GM18498 (cell line): ENCODE results near the gene GPC5.

Experiments used
- ATAC-seq: cut with Tn5 transposase; IDR thresholded peaks from one replicate; pipeline ENCODE4 v1.9.1; 2021; ENCODE audit warnings: mild to moderate bottlenecking, moderate library complexity; ENCODE audit not compliant: unreplicated experiment

GPC5 gene

DNA sequence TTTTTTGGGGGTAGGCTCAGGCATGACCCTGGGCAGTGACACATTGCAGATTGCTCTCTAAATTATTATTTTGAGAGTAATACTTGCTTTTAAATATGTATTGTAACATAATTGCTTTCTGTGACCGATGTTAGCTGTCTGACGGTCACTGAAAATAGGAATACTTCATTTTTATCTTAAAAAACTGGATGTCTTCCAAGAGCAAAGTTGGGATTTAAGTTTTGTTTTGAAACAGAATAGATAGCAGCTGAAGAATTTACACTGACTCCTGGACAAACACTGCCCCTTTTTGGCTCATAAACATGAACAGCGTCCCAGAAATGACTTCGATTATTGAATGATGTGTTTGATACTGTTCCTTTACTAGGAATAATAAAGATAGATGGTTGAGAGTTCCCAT, 535.9 kb downstream of the GPC5 start:
- no peak for ATAC-seq

DNA sequence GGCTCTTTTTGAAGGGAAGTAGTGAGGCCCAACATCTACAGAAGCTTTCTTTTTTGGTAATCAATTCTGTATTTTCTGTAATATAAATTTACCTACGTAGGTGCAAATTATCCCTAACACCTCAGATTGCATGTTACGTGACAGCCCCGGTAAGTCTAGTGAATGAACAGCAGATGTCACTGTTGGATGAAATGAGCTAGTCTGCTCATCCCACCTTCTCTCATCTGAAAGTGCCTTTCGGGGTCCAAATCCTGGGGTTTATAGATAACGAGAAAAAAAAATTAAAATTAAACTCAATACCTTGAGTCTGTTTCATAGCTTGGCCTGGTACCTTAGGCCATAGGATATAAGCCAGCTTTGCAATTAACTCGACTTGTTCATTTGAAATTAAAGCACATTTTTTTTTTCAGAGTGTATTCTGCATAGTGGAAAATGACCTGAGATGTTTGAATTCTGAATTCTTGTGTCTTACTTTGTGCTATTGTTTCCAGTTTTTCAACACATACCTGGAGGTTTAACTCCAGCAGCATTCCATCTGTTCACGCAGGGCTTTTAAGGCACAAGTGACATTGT, 548.2 kb downstream of the GPC5 start:
- ATAC-seq, result no peak

DNA sequence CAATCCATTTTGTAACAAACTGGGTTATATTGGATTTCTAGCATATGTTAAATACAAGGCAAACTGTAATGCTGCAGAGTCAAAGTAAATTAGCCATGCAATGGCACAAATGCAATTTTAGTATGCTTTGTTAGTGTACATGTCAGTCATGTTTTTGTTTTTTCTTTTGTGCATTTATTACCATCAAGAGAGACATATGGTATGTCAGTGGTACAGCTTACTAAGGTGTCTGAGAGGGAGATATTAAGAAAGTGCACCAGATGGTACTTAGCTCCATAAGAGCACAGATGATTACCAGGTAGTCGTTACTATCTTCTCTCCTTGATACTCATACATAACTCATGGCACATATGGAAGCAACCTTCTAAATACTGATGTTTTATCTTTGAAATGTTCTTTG, 550.3 kb downstream of the GPC5 start:
- no peak for ATAC-seq

DNA sequence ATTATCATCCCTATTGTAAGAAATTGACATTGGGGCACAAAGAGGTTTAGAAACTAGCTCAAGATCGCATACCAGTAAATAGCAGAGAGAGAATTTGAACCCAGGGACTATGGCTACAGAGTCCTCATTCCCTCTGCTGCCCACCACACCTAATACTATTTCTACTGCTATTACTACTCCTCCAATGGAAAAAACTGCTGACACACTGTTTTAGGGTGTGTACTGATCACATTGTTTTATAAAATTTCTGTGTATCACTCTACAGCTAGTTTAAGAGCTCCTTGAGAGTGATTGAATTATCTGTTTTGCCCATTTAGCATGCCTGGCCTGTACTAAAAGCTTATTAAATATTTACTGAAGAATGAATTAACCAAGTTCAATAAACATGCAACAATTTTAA, 552.4 kb downstream of the GPC5 start:
- no peak for ATAC-seq

DNA sequence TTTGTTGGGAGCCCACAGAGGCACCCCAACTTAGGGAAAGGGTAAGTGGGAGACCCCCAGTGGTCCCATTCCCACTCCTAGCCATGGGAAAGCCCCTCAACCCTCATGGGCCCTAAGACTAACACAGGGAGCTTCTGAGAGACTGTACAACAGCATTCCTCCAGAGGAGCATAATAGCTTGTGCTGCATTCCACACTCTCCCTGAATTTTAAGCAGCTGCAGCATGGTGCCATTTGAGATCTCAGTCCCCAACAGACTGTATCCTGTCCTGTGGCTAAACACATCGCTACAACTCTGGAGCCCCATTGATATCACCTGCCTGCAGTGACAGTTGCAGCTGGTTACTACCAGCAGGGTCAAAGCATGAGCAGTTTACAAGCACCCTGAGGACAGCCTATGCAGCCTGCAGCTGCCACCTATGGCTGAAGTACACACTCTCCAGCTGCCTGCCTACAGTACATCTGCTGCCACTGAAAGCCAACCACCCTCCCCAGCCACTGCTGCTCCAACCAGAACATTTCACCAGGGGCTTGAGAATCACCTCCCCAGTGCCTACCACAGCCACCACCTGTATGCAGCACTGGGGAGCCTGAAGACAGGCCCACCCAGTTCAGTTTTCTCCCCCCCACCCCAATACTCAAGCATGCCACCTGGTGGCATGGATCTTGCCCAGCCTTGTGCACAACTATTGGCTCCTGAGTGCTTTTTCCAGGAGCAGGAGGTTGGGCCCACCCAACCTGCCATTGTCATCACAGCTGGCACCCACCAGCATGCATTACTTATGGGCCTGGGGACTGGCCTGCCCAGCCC, 557.3 kb downstream of the GPC5 start:
- ATAC-seq, result no peak

DNA sequence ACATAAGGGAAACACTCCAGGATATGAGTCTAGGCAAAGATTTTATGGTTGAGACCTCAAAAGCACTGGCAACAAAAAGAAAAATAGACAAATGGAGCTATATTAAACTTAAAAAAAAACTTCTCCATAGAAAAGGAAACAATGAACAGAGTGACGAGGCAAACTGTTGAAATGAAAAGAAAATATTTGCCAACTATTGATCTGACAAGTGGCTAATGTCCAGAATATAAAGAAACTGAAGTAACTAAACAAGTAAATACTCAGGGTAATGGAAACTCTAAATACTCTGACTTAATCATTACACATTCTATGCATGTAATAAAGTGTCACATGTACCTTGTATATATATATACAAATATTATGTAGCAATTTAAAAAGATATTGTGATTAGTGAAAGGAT, 562.5 kb downstream of the GPC5 start:
- ATAC-seq, result no peak

DNA sequence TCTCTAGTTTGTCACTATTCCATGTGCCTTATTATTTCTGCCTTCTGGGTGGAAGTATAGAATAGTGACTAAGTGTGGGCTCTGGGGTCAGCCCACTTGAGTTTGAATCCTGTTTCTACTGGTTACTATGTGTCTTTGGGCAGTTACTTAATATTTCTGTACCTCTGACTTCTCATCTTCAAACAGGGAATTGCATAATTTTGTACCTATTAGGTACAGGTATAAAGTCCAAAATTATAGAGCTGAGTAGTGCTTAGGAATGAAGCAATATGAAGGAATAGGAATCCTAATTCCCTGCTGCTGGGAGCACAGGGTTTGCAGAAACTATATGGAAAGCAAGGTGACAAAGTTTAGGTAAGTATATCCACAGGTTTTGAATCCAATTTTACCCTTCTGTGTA, 564.5 kb downstream of the GPC5 start:
- no peak for ATAC-seq

DNA sequence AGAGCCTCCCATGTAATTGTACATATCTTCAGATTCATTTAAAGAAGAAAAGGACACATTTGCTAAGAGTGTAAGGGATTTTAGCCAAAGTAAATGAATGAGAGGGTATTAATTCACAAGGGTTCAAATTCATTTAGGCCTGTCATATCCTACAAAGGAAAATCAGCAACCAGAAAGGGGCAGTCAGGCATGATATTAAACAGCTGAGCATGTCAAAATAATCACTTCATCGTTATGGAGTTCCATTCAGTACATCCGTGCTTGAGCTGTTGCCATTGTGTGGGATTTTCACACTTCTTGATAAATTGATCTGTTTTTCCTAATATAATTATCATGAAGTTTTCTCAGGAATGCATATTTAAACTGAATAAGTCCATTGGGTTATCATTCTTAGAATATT, 567.1 kb downstream of the GPC5 start:
- ATAC-seq, result no peak

DNA sequence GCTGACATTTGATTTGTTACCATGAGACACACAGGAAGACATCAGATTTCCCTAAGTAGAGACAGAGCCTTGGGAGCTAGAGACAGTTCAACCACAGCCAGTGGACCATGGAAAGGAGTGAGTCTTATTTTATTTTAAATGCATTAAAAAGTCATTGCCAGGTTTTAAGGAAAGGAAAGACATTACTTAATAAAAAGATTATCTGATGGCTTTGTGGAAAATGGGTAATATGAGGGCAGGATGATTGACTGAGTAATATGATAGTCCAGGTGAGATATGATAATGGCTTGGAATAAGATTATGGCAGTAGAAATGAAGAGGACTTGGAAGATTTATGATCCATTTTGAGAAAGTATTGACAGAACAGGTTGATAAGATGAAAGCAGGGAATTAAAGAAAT, 580.1 kb downstream of the GPC5 start:
- no peak for ATAC-seq

DNA sequence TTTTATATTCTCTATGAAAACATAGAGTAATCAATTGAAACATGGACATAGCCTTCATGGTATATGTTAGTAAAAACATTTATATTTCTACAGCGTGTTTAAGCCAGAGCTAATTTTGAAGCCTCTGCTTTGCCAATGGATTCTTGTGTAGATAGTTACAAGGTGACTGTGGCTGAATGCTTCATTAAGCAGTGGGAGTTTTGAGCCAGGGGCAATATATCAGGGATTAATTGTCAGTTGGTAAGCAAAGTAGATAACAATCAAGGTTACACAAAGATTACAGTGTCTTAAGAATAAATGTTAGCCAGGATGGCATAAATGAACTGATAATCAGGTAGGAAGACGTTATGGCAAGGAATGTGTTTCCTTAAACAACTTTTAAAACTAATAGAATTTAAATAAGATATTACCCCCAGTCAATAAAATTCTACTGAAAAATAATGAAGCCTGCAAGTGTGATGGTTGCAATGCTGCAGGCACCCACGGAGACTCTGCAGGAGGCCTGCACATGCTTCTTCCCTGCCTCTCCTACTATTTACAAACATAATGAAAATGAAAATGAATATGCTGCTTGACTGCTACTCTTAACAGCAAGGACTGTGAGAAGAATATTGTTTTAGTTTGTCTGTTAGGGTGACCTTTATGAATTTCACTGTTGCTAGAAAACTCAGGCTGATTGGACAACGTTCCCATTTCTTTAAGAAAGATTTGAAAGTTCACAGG, 588.5 kb downstream of the GPC5 start:
- ATAC-seq, result no peak

DNA sequence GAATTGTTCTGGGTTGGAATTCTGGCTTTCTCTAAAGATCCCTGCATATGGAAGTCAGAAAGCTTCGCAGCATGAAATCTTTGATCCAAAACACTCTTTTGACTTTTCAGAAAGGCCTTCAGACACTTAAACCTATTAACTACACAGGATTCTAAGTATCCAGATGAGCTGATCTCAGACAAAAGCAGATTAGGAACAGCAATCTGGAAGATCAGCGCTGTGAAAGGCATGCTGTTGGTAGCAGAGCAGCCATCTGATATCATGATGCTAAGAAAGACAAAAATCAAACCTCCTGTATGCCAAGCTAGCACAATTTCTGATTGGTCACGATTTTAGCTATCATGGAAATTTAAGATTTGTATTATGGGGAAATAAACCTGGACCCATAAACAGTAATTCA, 589.9 kb downstream of the GPC5 start:
- no peak for ATAC-seq

DNA sequence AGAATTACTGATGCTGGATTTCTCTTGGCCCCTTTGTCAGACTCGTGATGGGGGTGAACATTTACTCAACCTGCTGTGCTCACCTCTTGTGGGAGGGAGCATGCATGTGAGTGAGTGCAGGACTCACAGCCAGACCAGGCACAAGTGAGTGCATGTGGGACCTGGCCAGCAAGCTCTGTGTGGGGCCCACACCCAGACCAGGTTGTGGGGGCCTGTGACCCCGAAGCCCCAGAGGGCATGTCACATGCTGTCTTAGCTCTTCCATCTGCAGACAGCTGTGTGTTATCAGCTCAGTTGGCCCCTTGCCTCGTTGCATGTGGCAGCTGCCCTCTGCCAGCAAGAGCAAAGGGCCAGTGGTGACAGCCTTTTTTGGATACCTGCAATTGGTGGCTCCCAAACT, 614.4 kb downstream of the GPC5 start:
- no peak for ATAC-seq

DNA sequence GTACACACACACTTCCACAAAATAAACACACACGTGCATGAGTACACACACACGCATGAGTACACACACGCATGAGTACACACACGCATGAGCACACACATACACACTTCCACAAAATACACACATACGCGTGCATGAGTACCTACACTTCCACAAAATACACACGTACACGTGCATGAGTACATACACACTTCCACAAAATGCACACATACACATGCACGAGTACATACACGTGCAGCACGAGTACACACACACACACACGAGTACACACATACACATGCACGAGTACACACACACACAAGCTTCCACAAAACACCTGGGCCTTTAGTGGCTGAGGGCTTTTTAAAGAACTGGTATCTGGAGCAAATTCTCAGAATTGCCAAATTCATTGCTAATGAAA, 619.3 kb downstream of the GPC5 start:
- ATAC-seq, result no peak

DNA sequence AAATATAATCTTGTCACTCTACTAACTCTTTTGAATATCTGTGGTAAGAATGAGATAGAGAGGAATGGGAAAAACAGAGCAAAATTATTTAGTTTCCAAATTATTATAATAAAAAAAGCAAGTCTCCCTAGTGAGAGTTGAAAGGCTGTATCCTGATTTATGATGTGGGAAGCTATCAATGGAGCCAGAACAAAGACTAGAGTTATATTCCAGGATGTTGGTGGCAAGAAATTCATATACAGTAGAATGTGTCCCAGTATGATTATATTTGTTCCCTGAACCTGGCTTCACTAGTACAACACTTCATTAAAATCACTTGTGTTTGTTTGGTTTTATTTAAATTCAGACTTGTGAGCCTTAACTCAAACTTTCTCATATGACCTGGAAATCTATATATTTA, 630.3 kb downstream of the GPC5 start:
- no peak for ATAC-seq

DNA sequence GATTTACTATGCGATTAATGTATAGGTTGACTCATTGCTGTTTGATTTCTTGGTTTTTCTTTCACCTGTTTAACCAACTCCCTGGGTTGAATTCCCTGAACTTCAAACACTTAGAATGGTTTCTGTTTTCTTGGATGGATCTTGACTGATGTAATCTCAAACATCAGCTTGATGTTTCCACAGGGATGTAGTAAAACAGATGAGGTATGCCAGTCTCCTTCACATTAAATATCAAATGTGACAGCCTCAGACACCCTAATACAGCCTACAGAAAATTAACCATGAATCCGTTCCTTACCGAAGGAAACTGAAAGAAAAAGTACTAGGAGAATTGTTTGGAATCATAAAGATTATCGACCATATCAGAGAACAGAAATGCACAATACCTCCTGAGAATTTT, 631.2 kb downstream of the GPC5 start:
- ATAC-seq, result no peak

DNA sequence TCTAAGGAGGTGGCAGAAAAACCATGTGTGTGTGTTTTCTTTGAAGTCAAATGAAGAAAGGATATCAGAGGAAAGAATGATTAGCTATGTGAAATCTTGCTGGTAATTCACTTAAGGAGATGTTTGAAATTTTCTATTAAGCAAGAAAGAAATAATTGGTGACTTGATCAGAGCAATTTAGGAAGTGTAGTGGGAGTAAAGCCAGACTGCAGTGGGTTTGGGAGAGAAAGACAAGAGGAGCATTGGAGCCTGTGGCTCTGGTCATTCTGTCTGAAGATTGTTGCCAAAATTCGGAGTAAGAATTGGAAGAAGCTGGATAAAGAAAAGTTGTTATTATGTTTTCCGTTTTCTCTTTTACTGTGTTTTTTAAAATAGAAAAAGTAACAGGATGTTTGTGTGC, 640.5 kb downstream of the GPC5 start:
- ATAC-seq, result no peak

DNA sequence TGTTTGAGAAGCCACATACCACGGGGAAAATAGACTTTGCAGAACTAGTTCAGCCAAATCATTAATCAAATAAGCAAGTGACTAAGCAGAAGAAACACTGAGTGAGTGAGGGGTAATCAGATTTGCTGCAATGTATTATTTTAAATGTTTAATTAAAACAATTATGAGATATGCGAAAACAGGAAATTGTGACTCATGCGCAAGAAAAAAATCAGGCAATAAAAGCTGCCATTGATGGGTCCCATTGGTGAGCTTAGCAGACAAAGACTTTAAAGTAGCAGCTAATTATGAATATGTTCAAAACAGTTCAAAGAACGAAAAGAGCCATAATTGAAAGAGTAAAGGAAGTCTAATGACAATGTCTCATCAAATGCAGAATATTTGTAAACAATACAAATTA, 644.1 kb downstream of the GPC5 start:
- no peak for ATAC-seq

DNA sequence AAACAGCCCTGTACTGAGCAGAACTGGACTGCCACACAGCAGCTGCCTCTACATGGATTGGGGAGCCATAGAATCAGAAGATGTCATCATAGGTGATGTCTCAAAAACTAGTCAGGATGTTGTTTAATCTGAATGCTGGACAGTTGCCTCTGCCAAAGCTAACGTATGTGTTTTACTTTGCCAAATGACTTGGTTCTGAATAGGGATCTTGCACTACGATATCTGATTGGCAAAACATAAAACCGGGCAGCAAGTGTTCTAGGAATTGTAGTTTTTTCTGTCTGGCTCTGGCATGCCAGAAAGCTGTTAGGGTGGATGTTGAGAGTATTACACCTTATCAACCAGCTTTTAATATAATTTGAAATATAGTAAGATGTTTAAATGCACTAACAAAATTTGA, 645.9 kb downstream of the GPC5 start:
- ATAC-seq, result no peak

DNA sequence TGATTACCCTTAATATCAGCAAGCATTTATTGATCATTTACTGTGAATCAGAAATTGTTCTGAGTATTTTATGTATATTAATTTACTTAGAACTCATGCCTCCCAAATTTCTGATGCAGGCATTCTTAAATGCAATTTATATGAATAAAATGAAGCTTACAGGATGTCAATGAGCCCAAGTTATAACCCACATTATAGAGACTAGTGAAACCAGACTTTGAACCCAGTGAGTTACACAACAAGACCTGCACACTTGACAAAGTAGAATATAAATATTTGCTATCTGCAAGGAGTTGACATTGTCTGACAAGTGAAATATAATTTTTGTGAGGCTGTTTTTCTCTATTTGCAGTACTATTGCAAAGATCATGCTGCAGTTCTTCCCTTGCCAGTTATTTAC, 656.0 kb downstream of the GPC5 start:
- ATAC-seq, result no peak

DNA sequence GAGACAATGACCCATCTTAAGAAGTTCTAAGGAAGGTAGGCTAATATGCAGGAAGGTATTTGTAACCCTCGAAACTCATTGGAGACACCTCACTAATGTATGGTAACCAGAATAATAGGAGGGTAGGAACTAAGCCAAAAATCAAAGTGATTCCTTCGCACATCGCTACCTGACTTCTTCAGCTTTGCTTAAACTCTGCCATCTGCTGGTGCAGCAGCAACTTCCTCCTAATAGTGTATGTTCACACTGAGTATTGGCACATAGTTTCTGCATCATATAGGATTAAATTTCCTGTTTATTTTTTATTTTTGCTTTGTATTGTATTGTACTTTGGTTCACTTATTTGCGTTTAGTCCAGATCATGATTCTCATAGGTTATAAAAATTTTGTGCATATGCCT, 676.2 kb downstream of the GPC5 start:
- ATAC-seq, result no peak

DNA sequence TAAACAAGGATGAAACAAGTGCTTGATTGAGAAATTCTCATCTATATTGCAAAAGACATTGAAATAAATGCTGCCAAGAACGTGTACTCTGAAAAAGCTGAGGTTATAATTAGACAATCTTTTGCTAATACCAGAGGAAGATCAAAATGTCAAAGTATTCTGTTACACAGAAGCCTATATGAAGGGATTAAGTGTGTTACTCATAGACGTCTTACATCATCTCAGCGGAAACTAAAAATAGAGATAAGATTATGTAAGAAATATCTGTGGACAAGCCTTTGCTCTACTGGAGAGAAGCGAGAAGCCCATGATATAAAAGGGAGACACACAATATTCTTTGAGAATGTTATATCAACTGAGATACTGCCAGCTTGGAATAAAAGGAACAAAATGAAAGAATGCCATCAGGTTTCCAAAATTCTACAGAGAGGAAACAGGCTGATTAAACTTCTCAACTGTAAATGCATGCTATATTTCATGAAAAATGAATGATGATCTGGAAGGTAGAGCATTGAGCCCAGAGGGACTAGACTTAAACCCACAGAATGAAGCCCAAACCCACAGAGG, 699.0 kb downstream of the GPC5 start:
- no peak for ATAC-seq

DNA sequence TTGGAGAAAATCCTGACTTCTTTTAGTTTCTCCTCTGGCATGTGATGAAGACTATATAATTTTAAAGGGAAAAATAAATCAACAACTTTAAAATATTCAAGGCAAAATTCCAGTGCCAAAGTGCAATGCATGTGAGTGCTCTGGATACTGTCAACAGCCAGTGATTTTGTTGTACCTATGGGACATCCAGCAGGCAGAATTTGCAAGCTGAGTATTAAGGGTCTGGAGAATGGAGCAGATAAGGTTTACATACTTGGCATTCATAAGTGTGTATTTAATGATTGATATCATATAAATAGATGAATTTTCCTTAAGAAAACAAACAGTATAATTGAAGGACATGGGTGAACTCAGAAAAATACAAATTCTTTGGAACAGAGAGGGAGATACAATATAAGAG, 703.4 kb downstream of the GPC5 start:
- no peak for ATAC-seq
